Ovary (tissue), 10 donors: ENCODE results near the gene TIPARP. TPM values are rescaled to one million over a fixed set of nuclear protein-coding genes. Genes with fewer than 3 reads are reported as not detected.
A peak's percentile ranks its signal among the peaks of the same experiment; 100 is the strongest.

Source experiments
- DNase-seq, 5 donors: peaks; one replicate each; pipeline ENCODE4 v3.0.0-alpha.2; 2019 to 2020
- H3K27ac ChIP-seq, 2 donors: fragments of 200-600 bp; one replicate each; pipeline versions ENCODE4 v1.5.1 to v1.8.0; 2019 to 2022
- H3K27me3 ChIP-seq: fragments of 200-600 bp; one replicate; pipeline ENCODE4 v1.8.0; 2022
- H3K36me3 ChIP-seq: fragments of 200-600 bp; sonication (generic); one replicate; pipeline ENCODE4 v1.5.1; 2019
- H3K4me1 ChIP-seq: one replicate; pipeline ENCODE4 v1.8.1; 2013; ENCODE audit warnings: mild to moderate bottlenecking, moderate library complexity; ENCODE audit not compliant: insufficient read depth
- H3K4me3 ChIP-seq: fragments of 200-600 bp; sonication (generic); one replicate; pipeline ENCODE4 v1.5.1; 2017
- H3K9me3 ChIP-seq, 2 donors: fragments of 200-600 bp in 1 of 2; sonication (generic) in 1 of 2; one replicate each; pipeline versions ENCODE4 v1.5.1 to v1.8.1; 2013 to 2019; ENCODE audit warnings: mild to moderate bottlenecking in 1 of 2, moderate library complexity in 1 of 2
- CTCF ChIP-seq, 3 donors: fragments of 450-650 bp in 2 of 3; fragments of 200-600 bp in 1 of 3; IDR thresholded peaks; one replicate each; pipeline versions ENCODE4 v1.5.1 to v1.8.0; 2016 to 2022; ENCODE audit warnings: antibody characterized with exemption in 3 of 3, mild to moderate bottlenecking in 1 of 3
- EP300 ChIP-seq: sonication (generic); formaldehyde crosslinking; IDR thresholded peaks from one replicate; pipeline ENCODE4 v1.6.1; 2017; ENCODE audit warnings: antibody characterized with exemption
- POLR2A ChIP-seq: fragments of 450-650 bp; IDR thresholded peaks from one replicate; pipeline ENCODE4 v1.6.1; 2017; ENCODE audit warnings: antibody characterized with exemption, mild to moderate bottlenecking, moderate library complexity
- WGBS, 3 donors: extraction: QIAGEN DNeasy Blood & Tissue Kit in 1 of 3; methylation state at CpG; one replicate each; pipeline versions ENCODE4 v1.1.5 to v1.1.7; 2013 to 2017; 5-methylcytosine and 5-hydroxymethylcytosine counted together
- intact Hi-C, 4 donors: fragments of 100-400 bp; cut with DNase I; formaldehyde crosslinking; loops; one replicate each; pipeline versions ENCODE4 v1.11.0 to v1.15.1; 2022 to 2023
- long read RNA-seq, 3 donors: library from polyadenylated mRNA in 2 of 3; unstranded in 2 of 3; transcript quantifications; one replicate each; pipeline ENCODE4 v2.0.0 and lab custom pipeline, GENCODE V29; 2021 to 2026
- polyA plus RNA-seq, 2 donors: library from polyadenylated mRNA; stranded (reverse); fragments of 200-250 nt in 1 of 2; fragments of 350-450 nt in 1 of 2; fragmentation: Illumina TruSeq in 1 of 2; extraction: RNeasy Lipid Tissue Mini Kit (QIAGEN cat#74804) in 1 of 2; gene quantifications; one replicate each; pipeline ENCODE4 v1.2.3, GENCODE V29; 2013 to 2014
- total RNA-seq, 7 donors: library from RNA; depleted of rRNA in 2 of 7; stranded (reverse); fragments of >200 nt in 2 of 7; fragmentation: NEBNext Ultra II Directional in 3 of 7; extraction: Animal tissue kit (Norgen Biotek cat#: 25700) in 3 of 7; gene quantifications; one replicate each; pipeline versions ENCODE4 v1.1.0 to v1.2.4, GENCODE V29; 2016 to 2023
- donor health status: DM: no; HTN: no; CAD: no; lungs with moderate emphysema.
- donor health status: DM: no; HTN: no; CAD: no.
- donor health status: Bipolar disorder and iron deficiency.
- donor health status: DM: yes; HTN: yes; CAD: no.
- donor health status: DM: no; HTN: no; CAD: no.
- donor health status: DM: yes; HTN: yes; CAD: no.

TIPARP gene
- 100 to 1,000 TPM in 2 of 7 donors, 10 to 100 TPM in 5; 26.3 to 109 (median 48.7) TPM for total RNA-seq
- polyA plus RNA-seq, result 10 to 100 TPM; 11.3 to 21.4 TPM
- long read RNA-seq, donor 1, full-length matches to known transcripts, result 7 of 147 reads
- long read RNA-seq, donor 1, partial matches to known transcripts, result 129 of 147 reads
- long read RNA-seq, donor 1, other reads (novel, unspliced or antisense), result 11 of 147 reads
- long read RNA-seq, donor 2, full-length matches to known transcripts, result 4 of 14 reads
- long read RNA-seq, donor 2, partial matches to known transcripts, result 0 of 14 reads
- long read RNA-seq, donor 2, other reads (novel, unspliced or antisense), result 10 of 14 reads
- long read RNA-seq, donor 3, full-length matches to known transcripts, result 2 of 5 reads
- long read RNA-seq, donor 3, partial matches to known transcripts, result 1 of 5 reads
- long read RNA-seq, donor 3, other reads (novel, unspliced or antisense), result 2 of 5 reads

GRCh38 chr3:156674046-156674910 is at the start of gene TIPARP:
Gene TIPARP (plus strand): TSS chr3:156674590. CDS start chr3:156677698, 3,108 bp downstream.
- no peaks in the 10 kb centered on the region for H3K27me3 ChIP-seq
- intact Hi-C loops, result loop anchor here (2.0 to 10.0 kb wide), 9 partner anchors 65 to 471 kb away; partner anchors contain the start of gene LEKR1 (in 1 of the 4)
- TF ChIP-seq POLR2A (peak; percentile 97), CTCF (IDR thresholded peaks at IDR 0.05) (peak; percentile 61 to 86 (median 78)), EP300 (no peak)
- H3K9me3 ChIP-seq, result no peaks in the 10 kb centered on the region
- H3K36me3 ChIP-seq, result no peaks in the 10 kb centered on the region
- H3K27ac ChIP-seq, result peak within 1 kb of the TSS; percentile 88 to 90
- H3K4me1 ChIP-seq, result peaks cover 4% of the 10 kb centered on the region
- peak within 1 kb of the TSS; percentile 77 for H3K4me3 ChIP-seq
- 0 to 1% (median 0%) methylated on average over 52 to 105 of the region's 105 CpGs for WGBS, 3 donors
- DNase-seq, result peak; percentile 99 to 100 (median 99)

- 81 to 91% (median 91%) methylated on average over 5 of the region's 5 CpGs for WGBS, 3 donors
- intact Hi-C loops, result no loop called here
- Histone ChIP-seq H3K27me3 (no peaks in the 10 kb centered on the region), H3K4me1 (no peaks in the 10 kb centered on the region), H3K4me3 (no peak overlapping the region), H3K27ac (no peak overlapping the region), H3K36me3 (no peaks in the 10 kb centered on the region), H3K9me3 (no peaks in the 10 kb centered on the region)
- no peak for DNase-seq
- TF ChIP-seq EP300 (no peak), CTCF (IDR thresholded peaks at IDR 0.05) (no peak), POLR2A (no peak)
These were observed 48.3 kb upstream of the TIPARP start for GRCh38 chr3:156626104-156626503.

- Histone ChIP-seq H3K27ac (no peak overlapping the region), H3K4me3 (no peak overlapping the region), H3K36me3 (no peaks in the 10 kb centered on the region), H3K27me3 (no peaks in the 10 kb centered on the region), H3K4me1 (no peaks in the 10 kb centered on the region), H3K9me3 (no peaks in the 10 kb centered on the region)
- WGBS, 3 donors, result 82 to 86% (median 82%) methylated on average over 3 of the region's 3 CpGs
- TF ChIP-seq POLR2A (no peak), EP300 (no peak), CTCF (IDR thresholded peaks at IDR 0.05) (no peak)
- DNase-seq, result no peak
- intact Hi-C loops, result no loop called here
These were observed 46.3 kb upstream of the TIPARP start for GRCh38 chr3:156627946-156628569.
